GM12878 (cell line): ENCODE data around the gene CDHR2. TPM values are rescaled to one million over a fixed set of nuclear protein-coding genes. Genes with fewer than 3 reads are reported as not detected.
A peak's percentile ranks its signal among the peaks of the same experiment; 100 is the strongest.

ENCODE experiments used
- ATAC-seq: fragments of 200-7000 bp; cut with Tn5 transposase; 3 replicates; pipeline ENCODE4 v1.9.1; 2020; ENCODE audit warnings: mild to moderate bottlenecking, moderate library complexity
- BruUV-seq: library from RNA; stranded (reverse); fragments of 400-500 nt; replicated peaks from 2 replicates; lab custom pipeline; 2021; lab: Mats Ljungman, UMichigan
- CTCF ChIA-PET: fragments of 300-600 bp; sonication (Branson Sonifier 250); formaldehyde crosslinking; extraction: SDS; loops from one replicate; lab custom pipeline; 2021; ENCODE audit warnings: inconsistent platforms; lab: Yijun Ruan, JAX
- POLR2A ChIA-PET: fragments of 350-600 bp; formaldehyde crosslinking; extraction: SDS; loops from one replicate; lab custom pipeline; 2021; ENCODE audit warnings: inconsistent platforms; lab: Charles Lee
- RAD21 ChIA-PET: fragments of 300-600 bp; sonication (Branson Sonifier 250); formaldehyde crosslinking; loops from one replicate; lab custom pipeline; 2023; ENCODE audit warnings: antibody characterized with exemption; ENCODE audit not compliant: unreplicated experiment; lab: Charles Lee
- SMC1A ChIA-PET: fragments of 300-600 bp; sonication (Branson Sonifier 250); formaldehyde crosslinking; loops from one replicate; lab custom pipeline; 2023; ENCODE audit not compliant: unreplicated experiment, uncharacterized antibody; lab: Charles Lee
- DNase-seq: peaks from one replicate; pipeline ENCODE4 v3.0.0-alpha.2; 2011; ENCODE audit warnings: low read depth, low spot score
- FAIRE-seq: peaks from 3 replicates; lab custom pipeline; 2011; peaks lifted over from hg19 to GRCh38; lab: Jason Lieb, UNC
- H2AFZ ChIP-seq: 2 replicates; pipeline ENCODE4 v1.6.0; 2011; ENCODE audit warnings: low read depth, low read length, control low read depth; ENCODE audit not compliant: control insufficient read depth
- H3K27ac ChIP-seq: 2 replicates; pipeline ENCODE4 v1.5.1; 2011; ENCODE audit warnings: control low read depth; ENCODE audit not compliant: control insufficient read depth, insufficient read depth
- H3K27me3 ChIP-seq, 2 experiments: replicated peaks in 1 of 2; 2 replicates each; pipeline versions ENCODE4 v1.6.0 to v1.6.1; 2011; ENCODE audit warnings: low read length in 1 of 2; ENCODE audit not compliant: control insufficient read depth in 2 of 2, insufficient read depth in 2 of 2
- H3K36me3 ChIP-seq, 2 experiments: 2 replicates each; pipeline ENCODE4 v1.5.1; 2011; ENCODE audit warnings: low read length in 1 of 2; ENCODE audit not compliant: control insufficient read depth in 2 of 2, insufficient read depth in 2 of 2
- H3K4me1 ChIP-seq: 2 replicates; pipeline ENCODE4 v1.6.1; 2011; ENCODE audit warnings: mild to moderate bottlenecking, low read length, moderate library complexity, mixed read lengths; ENCODE audit not compliant: control insufficient read depth, insufficient read depth
- H3K4me2 ChIP-seq: 2 replicates; pipeline ENCODE4 v1.6.0; 2011; ENCODE audit warnings: control low read depth; ENCODE audit not compliant: control insufficient read depth, insufficient read depth
- H3K4me3 ChIP-seq: fragments of 200-600 bp; sonication (generic); 2 replicates; pipeline ENCODE4 v1.5.1; 2016
- H3K79me2 ChIP-seq: 2 replicates; pipeline ENCODE4 v1.6.0; 2011; ENCODE audit warnings: low read length; ENCODE audit not compliant: control insufficient read depth, insufficient read depth
- H3K9ac ChIP-seq: 2 replicates; pipeline ENCODE4 v1.8.0; 2011; ENCODE audit warnings: low read length, control low read depth, mixed read lengths; ENCODE audit not compliant: control insufficient read depth, insufficient read depth
- H3K9me3 ChIP-seq: replicated peaks from 3 replicates; pipeline ENCODE4 v1.5.1; 2011; ENCODE audit warnings: mild to moderate bottlenecking, low read length; ENCODE audit not compliant: control insufficient read depth, insufficient read depth
- H4K20me1 ChIP-seq: 2 replicates; pipeline ENCODE4 v1.6.0; 2011; ENCODE audit not compliant: control insufficient read depth, insufficient read depth
- BACH1 ChIP-seq: fragments of 450-650 bp; IDR thresholded peaks from 2 replicates; pipeline ENCODE4 v1.6.1; 2017; ENCODE audit warnings: mild to moderate bottlenecking, borderline replicate concordance
- BRCA1 ChIP-seq: IDR thresholded peaks from 2 replicates; pipeline ENCODE4 v1.6.1; 2011; ENCODE audit warnings: low read depth, low read length, improper control_type of control experiment
- EP300 ChIP-seq, 2 experiments: fragments of 150-350 bp in 1 of 2; IDR thresholded peaks; 2 replicates each; pipeline ENCODE4 v1.6.1; 2011 to 2012; ENCODE audit warnings: low read depth in 2 of 2, low read length in 2 of 2, borderline replicate concordance in 1 of 2, improper control_type of control experiment in 1 of 2, inconsistent platforms in 1 of 2; ENCODE audit not compliant: control insufficient read depth in 1 of 2
- FOS ChIP-seq: IDR thresholded peaks from 3 replicates; pipeline ENCODE4 v1.6.1; 2011; ENCODE audit warnings: borderline replicate concordance; ENCODE audit not compliant: insufficient read length; ENCODE audit errors: extremely low read depth
- HCFC1 ChIP-seq: fragments of 150-350 bp; IDR thresholded peaks from 2 replicates; pipeline ENCODE4 v1.6.1; 2014; ENCODE audit warnings: low read length
- KDM1A ChIP-seq: fragments of 200-600 bp; sonication (generic); IDR thresholded peaks from 2 replicates; pipeline ENCODE4 v1.6.1; 2016; ENCODE audit warnings: borderline replicate concordance
- MTA2 ChIP-seq: fragments of 450-650 bp; IDR thresholded peaks from 2 replicates; pipeline ENCODE4 v1.6.1; 2016; ENCODE audit warnings: low read depth, mild to moderate bottlenecking, moderate library complexity
- MTA3 ChIP-seq: IDR thresholded peaks from 2 replicates; pipeline ENCODE4 v1.6.1; 2012; ENCODE audit warnings: low read length, inconsistent platforms, borderline replicate concordance
- NR2C1 ChIP-seq: fragments of 450-650 bp; IDR thresholded peaks from 2 replicates; pipeline ENCODE4 v1.6.1; 2017; ENCODE audit warnings: antibody characterized with exemption, mild to moderate bottlenecking, moderate library complexity
- RAD51 ChIP-seq: fragments of 450-650 bp; IDR thresholded peaks from 2 replicates; pipeline ENCODE4 v1.6.1; 2016; ENCODE audit warnings: moderate library complexity, mild to moderate bottlenecking, inconsistent platforms
- YY1 ChIP-seq: IDR thresholded peaks from 2 replicates; pipeline ENCODE4 v1.6.1; 2011; ENCODE audit warnings: low read depth, mild to moderate bottlenecking, low read length
- WGBS: methylation state at CpG from one replicate; pipeline ENCODE4 v1.1.6; 2016; ENCODE audit warnings: low lambda C conversion rate; ENCODE audit not compliant: insufficient replicate concordance, insufficient coverage; ENCODE audit errors: missing lambda C conversion rate; 5-methylcytosine and 5-hydroxymethylcytosine counted together
- in situ Hi-C: fragments of 300-500 bp; cut with MboI; formaldehyde crosslinking; loops from 9 replicates; pipeline ENCODE4 v1.14.3; 2018; ENCODE audit warnings: mixed read lengths
- intact Hi-C: fragments of 100-400 bp; cut with micrococcal nuclease; formaldehyde crosslinking; loops from one replicate; pipeline ENCODE4 v1.14.2; 2022; ENCODE audit not compliant: unreplicated experiment
- polyA plus RNA-seq, 11 experiments: library from polyadenylated mRNA; depleted of rRNA in 4 of 11; unstranded in 6 of 11; stranded (reverse) in 5 of 11; fragments of >200 nt; fragmentation: Nextera tagmentation in 4 of 11; fragmentation: Illumina TruSeq in 1 of 11; extraction: Ambion mirVana in 4 of 11; extraction: Trizol in 1 of 11; gene quantifications; 1 replicate in 1 of 11; 2 replicates in 10 of 11; pipeline versions ENCODE4 v1.2.1 to v1.2.3, GENCODE V29; 2011 to 2016; ENCODE audit warnings: inconsistent platforms in 2 of 11, missing spikeins in 2 of 11, low read depth in 1 of 11
- total RNA-seq, 4 experiments: library from RNA; depleted of rRNA in 3 of 4; stranded (reverse); fragments of >200 nt in 3 of 4; fragmentation: Illumina TruSeq in 1 of 4; extraction: Trizol in 1 of 4; gene quantifications; 2 replicates each; pipeline versions ENCODE4 v1.2.1 to v1.2.3, GENCODE V29; 2013 to 2021

Gene CDHR2
- total and polyA plus RNA-seq, 10 of the 15 experiments (the other 5 are each of a cell fraction or from before 2014, with no cell fraction given) = 0.03 to 0.46 (median 0.06) TPM; not detected in 5

DNA sequence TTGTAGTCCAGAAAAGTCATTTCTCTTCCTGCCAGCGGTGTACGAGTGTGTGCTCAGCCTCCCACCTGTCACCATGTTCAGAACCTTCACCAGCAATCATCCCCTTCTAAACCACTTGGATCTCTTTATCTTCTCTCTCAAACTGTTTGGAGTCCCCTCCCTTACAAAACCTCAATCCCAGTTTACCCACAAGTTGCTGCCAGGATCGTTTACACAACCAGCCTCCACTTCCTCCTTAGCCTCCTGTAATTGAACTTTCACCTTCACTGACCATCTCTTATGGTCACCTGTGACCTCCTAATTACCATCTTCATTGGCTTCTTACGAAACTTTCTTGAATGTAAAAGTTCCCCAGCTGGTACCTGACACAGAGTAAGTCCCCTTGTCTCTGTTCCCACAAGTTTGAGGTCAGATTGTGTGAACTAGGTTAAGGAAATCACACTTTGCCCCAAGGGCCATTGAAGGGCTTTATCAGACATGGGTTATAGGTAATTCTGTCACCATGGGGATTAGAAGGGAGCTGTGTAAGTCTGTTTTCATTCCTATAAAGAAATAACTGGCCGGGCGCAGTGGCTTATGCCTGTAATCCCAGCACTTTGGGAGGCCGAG is 32.0 kb upstream of the CDHR2 start:
- H3K36me3 ChIP-seq = no peaks in the 10 kb centered on the region
- H3K79me2 ChIP-seq = no peaks in the 10 kb centered on the region
- H3K4me3 ChIP-seq = no peak overlapping the region
- BruUV-seq = no TSS peak
- no peak overlapping the region for H3K4me2 ChIP-seq
- intact Hi-C loops (no loop called here), in situ Hi-C loops (no loop called here)
- no peaks in the 10 kb centered on the region for H4K20me1 ChIP-seq
- no peak overlapping the region for H2AFZ ChIP-seq
- WGBS = 33% methylated on average over 7 of the region's 7 CpGs
- no peak overlapping the region for H3K9ac ChIP-seq
- H3K4me1 ChIP-seq = no peaks in the 10 kb centered on the region
- no peak overlapping the region for H3K27ac ChIP-seq
- ChIA-PET POLR2A (no interaction called here), RAD21 (no interaction called here), CTCF (no interaction called here), SMC1A (no interaction called here)
- TF ChIP-seq NR2C1 (0 out of 2 replicates have a peak, but pooled peaks have one; percentile 16), FOS (no peak)
- FAIRE-seq = no peak
- DNase-seq = no peak
- H3K27me3 ChIP-seq = no peaks in the 10 kb centered on the region
- H3K9me3 ChIP-seq = no peaks in the 10 kb centered on the region
- ATAC-seq = no peak

GRCh38 chr5:176519810-176520720 is 29.1 kb upstream of the CDHR2 start:
- H3K4me3 ChIP-seq = no peak overlapping the region

More at GRCh38 chr5:176519810-176520720, 29.1 kb upstream of the CDHR2 start:
- RAD21 ChIA-PET = no interaction called here
- Histone ChIP-seq H3K4me2 (no peak overlapping the region), H3K9ac (no peak overlapping the region), H3K79me2 (no peaks in the 10 kb centered on the region), H2AFZ (no peak overlapping the region), H3K36me3 (no peaks in the 10 kb centered on the region), H4K20me1 (no peaks in the 10 kb centered on the region), H3K27me3 (no peaks in the 10 kb centered on the region)
- SMC1A ChIA-PET = interaction anchor here (0.7 kb wide), 1 partner anchor 339 kb away, joined by 3 read pairs; no protein-coding TSS in a partner anchor
- CTCF ChIA-PET = no interaction called here
- ATAC-seq = no peak
- 54% methylated on average over 15 of the region's 16 CpGs for WGBS
- in situ Hi-C loops = no loop called here
- no peak for FAIRE-seq
- DNase-seq = no peak
- no peak for TF ChIP-seq KDM1A
- TF ChIP-seq MTA3 = no peak
- TF ChIP-seq BRCA1 = no peak
- no peak for TF ChIP-seq BACH1
- TF ChIP-seq RAD51 = no peak
- no peak for TF ChIP-seq YY1
- TF ChIP-seq EP300 (IDR thresholded peaks at IDR 0.05; ENCODE audit: borderline replicate concordance in 1 of 2, control insufficient read depth in 1 of 2, low read depth in 2 of 2, low read length in 2 of 2) = no peak
- no peak for TF ChIP-seq MTA2
- TF ChIP-seq HCFC1 = no peak
- TF ChIP-seq, all 136 proteins: peak for 0
- no peak overlapping the region for H3K27ac ChIP-seq
- H3K4me1 ChIP-seq = no peaks in the 10 kb centered on the region; the same call in 1 of the 2 replicates
- H3K9me3 ChIP-seq = no peaks in the 10 kb centered on the region
- no TSS peak for BruUV-seq
- intact Hi-C loops = no loop called here
- POLR2A ChIA-PET = interaction anchor here (0.6 kb wide), 2 partner anchors 21 to 443 kb away, joined by 3 to 4 read pairs; no protein-coding TSS in a partner anchor
